Lower leg skin (tissue), 4 donors: Measurements from ENCODE around the gene VASH2. TPM values are rescaled to one million over a fixed set of nuclear protein-coding genes. Genes with fewer than 3 reads are reported as not detected.
"Not testable (repeated sequence)": the region's sequence is repeated elsewhere in the genome, so short reads cannot be mapped to it uniquely, and the experiment has no call there.

Experiments used
- DNase-seq, 2 donors: peaks; one replicate each; pipeline ENCODE4 v3.0.0-alpha.2; 2019; ENCODE audit warnings: low spot score in 2 of 2
- H3K4me3 ChIP-seq: fragments of 200-600 bp; sonication (generic); 2 replicates; pipeline ENCODE4 v1.5.1; 2017; ENCODE audit warnings: mild to moderate bottlenecking, low read depth; ENCODE audit not compliant: poor library complexity, severe bottlenecking
- CTCF ChIP-seq, 3 donors: fragments of 450-650 bp; IDR thresholded peaks; one replicate each; pipeline ENCODE4 v1.5.1; 2016; ENCODE audit warnings: antibody characterized with exemption in 3 of 3, mild to moderate bottlenecking in 3 of 3, moderate library complexity in 2 of 3
- POLR2A ChIP-seq, 2 donors: fragments of 450-650 bp; IDR thresholded peaks; one replicate each; pipeline ENCODE4 v1.6.1; 2016 to 2017; ENCODE audit warnings: antibody characterized with exemption in 2 of 2, mild to moderate bottlenecking in 1 of 2, moderate library complexity in 1 of 2
- WGBS, 2 donors: methylation state at CpG; one replicate each; pipeline ENCODE4 v1.1.5; 2018; 5-methylcytosine and 5-hydroxymethylcytosine counted together
- intact Hi-C: fragments of 100-400 bp; cut with DNase I; formaldehyde crosslinking; loops from one replicate; pipeline ENCODE4 v1.15.0; 2023; ENCODE audit warnings: low total_unique reads
- total RNA-seq, 4 donors: library from RNA; depleted of rRNA; stranded (reverse); fragments of >200 nt; gene quantifications; one replicate each; pipeline ENCODE4 v1.1.0, GENCODE V29; 2016

The VASH2 gene
- total RNA-seq, 4 donors from 2014 or later, result 0.37 to 0.71 TPM; not detected in 2

- TF ChIP-seq CTCF (IDR thresholded peaks at IDR 0.05) (no peak), POLR2A (IDR thresholded peaks at IDR 0.05) (no peak)
- DNase-seq, result no peak
- intact Hi-C loops, result no loop called here
- H3K4me3 ChIP-seq, result no peak overlapping the region
- 86 to 96% methylated on average over 3 of the region's 3 CpGs for WGBS, 2 donors
Measured at GRCh38 chr1:212909652-212910063, 40.7 kb upstream of the VASH2 start.

GRCh38 chr1:212910213-212910612, 40.1 kb upstream of the VASH2 start:
- H3K4me3 ChIP-seq, intact Hi-C loops: not testable (repeated sequence)
- WGBS, 2 donors, result 87 to 91% methylated on average over 8 to 10 of the region's 10 CpGs

GRCh38 chr1:212913638-212914037, 36.7 kb upstream of the VASH2 start:
- intact Hi-C loops, H3K4me3 ChIP-seq, DNase-seq: not testable (repeated sequence)
- 87 to 88% methylated on average over 3 of the region's 3 CpGs for WGBS, 2 donors

More at GRCh38 chr1:212910213-212910612, 40.1 kb upstream of the VASH2 start:
- DNase-seq, result not testable (repeated sequence)

- intact Hi-C loops, DNase-seq, H3K4me3 ChIP-seq: not testable (repeated sequence)
- WGBS, 2 donors, result 83 to 94% methylated on average over 3 to 5 of the region's 5 CpGs
Measured at GRCh38 chr1:212914110-212914509, 36.2 kb upstream of the VASH2 start.

- no peak for TF ChIP-seq CTCF (IDR thresholded peaks at IDR 0.05)
- 61 to 66% methylated on average over 3 of the region's 3 CpGs for WGBS, 2 donors
- no peak for DNase-seq
- intact Hi-C loops, result no loop called here
- no peak overlapping the region for H3K4me3 ChIP-seq
Measured at GRCh38 chr1:212914789-212915188, 35.6 kb upstream of the VASH2 start.

- no peak for TF ChIP-seq CTCF (IDR thresholded peaks at IDR 0.05)
- TF ChIP-seq POLR2A (IDR thresholded peaks at IDR 0.05), result no peak
- H3K4me3 ChIP-seq, result no peak overlapping the region
- no peak for DNase-seq
- intact Hi-C loops, result no loop called here
- 83 to 85% methylated on average over 13 of the region's 13 CpGs for WGBS, 2 donors
Measured at GRCh38 chr1:212915245-212916091, 34.9 kb upstream of the VASH2 start.

GRCh38 chr1:212916481-212917133, 33.7 kb upstream of the VASH2 start:
- TF ChIP-seq CTCF (IDR thresholded peaks at IDR 0.05), result no peak
- no peak for TF ChIP-seq POLR2A (IDR thresholded peaks at IDR 0.05)
- H3K4me3 ChIP-seq, result no peak overlapping the region
- no peak for DNase-seq
- WGBS, 2 donors, result 7 to 26% methylated on average over 16 to 23 of the region's 23 CpGs
- intact Hi-C loops, result no loop called here
